ENCODE data around the gene NTS.
A peak's percentile ranks its signal among the peaks of the same experiment; 100 is the strongest.

NTS gene

DNA sequence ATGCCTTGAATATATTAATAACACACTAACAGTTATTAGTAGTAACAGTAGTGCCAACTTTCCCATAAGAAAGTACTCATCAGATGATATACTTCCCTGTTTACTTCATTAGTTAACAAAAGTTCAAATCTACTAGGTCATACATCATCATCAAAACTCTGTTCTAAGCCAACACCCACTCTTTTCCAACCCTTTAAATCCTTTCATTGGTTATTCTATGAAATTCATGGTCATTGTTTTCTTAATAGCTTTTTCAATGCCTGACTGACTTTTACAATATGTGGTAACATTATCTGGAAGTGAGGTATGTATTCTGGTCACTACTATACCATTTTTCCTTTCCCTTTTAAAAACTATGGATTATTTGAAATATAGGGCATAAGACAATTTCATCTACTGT lies 9.7 kb downstream of the NTS start:
- Histone ChIP-seq H3K36me3 (no peaks in the 10 kb centered on the region), H3K27me3 (peaks cover 9% of the 10 kb centered on the region), H3K4me1 (no peaks in the 10 kb centered on the region), H3K4me3 (ENCODE audit: low read depth, low read length) (no peak overlapping the region), H3K9me3 (no peaks in the 10 kb centered on the region)
- DNase-seq: no peak
- TF ChIP-seq, protein P1, sequence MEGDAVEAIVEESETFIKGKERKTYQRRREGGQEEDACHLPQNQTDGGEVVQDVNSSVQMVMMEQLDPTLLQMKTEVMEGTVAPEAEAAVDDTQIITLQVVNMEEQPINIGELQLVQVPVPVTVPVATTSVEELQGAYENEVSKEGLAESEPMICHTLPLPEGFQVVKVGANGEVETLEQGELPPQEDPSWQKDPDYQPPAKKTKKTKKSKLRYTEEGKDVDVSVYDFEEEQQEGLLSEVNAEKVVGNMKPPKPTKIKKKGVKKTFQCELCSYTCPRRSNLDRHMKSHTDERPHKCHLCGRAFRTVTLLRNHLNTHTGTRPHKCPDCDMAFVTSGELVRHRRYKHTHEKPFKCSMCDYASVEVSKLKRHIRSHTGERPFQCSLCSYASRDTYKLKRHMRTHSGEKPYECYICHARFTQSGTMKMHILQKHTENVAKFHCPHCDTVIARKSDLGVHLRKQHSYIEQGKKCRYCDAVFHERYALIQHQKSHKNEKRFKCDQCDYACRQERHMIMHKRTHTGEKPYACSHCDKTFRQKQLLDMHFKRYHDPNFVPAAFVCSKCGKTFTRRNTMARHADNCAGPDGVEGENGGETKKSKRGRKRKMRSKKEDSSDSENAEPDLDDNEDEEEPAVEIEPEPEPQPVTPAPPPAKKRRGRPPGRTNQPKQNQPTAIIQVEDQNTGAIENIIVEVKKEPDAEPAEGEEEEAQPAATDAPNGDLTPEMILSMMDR (IDR thresholded peaks at IDR 0.05; ENCODE audit: low read depth, low read length): no peak

DNA sequence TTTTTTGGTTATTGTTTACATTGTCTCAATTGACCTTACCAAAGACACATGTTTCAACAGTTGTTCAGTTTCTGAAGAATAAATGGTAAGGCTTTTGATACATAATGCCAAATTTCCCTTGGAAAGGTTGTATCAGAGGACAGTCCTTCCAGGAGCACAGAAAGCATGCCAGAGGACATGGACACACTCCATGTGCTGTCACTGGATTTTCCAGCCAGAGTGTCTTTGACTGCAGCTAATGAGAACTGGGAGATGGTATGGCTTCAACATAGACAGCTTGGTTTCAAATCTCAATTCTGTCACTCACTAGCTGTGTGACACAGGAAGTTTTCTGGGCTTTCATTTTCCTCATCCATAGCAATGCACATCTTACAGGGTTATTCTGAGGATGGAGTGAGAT lies 20.6 kb downstream of the NTS start:
- no peak overlapping the region for H3K4me3 ChIP-seq (ENCODE audit: low read depth, low read length)
- DNase-seq: no peak
- TF ChIP-seq, protein P1 (IDR thresholded peaks at IDR 0.05; ENCODE audit: low read depth, low read length): no peak
- H3K36me3 ChIP-seq: no peaks in the 10 kb centered on the region
- H3K9me3 ChIP-seq: no peaks in the 10 kb centered on the region
- H3K27me3 ChIP-seq: peaks cover 4% of the 10 kb centered on the region; the same call in 1 of the 2 replicates
- no peaks in the 10 kb centered on the region for H3K4me1 ChIP-seq

DNA sequence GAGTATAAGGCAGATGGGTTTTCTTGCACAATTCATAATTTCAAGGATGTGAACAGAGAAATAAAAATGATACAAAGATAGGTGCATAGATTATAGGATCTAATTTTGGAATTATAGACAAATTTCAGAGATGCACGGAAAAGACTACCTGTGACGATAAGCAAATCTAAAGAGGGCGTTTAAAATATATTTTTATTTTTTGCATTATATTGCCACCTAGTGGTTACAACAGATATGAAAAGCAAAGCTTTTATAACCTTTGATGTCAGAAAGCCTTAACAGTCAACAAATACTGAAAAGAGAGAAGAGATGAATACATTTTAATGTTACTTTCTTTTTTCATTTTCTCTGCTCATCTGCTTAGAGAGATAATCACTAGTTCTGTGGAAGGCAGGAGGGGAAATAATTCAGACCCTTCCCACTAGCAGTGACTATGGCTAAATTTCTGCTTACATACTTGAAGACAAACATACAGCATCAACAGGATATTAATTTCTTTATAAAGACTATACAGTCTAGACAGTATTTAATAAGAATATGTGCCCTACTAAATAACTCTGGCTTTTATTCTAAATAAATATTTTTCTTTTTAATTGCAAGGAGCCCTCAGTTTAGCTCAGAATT lies 46.3 kb downstream of the NTS start:
- Histone ChIP-seq H3K9me3 (no peaks in the 10 kb centered on the region), H3K4me3 (ENCODE audit: low read depth, low read length) (no peak overlapping the region), H3K36me3 (no peaks in the 10 kb centered on the region), H3K4me1 (peaks cover 7% of the 10 kb centered on the region), H3K27me3 (no peaks in the 10 kb centered on the region)
- DNase-seq: no peak
- TF ChIP-seq, protein P1 (IDR thresholded peaks at IDR 0.05; ENCODE audit: low read depth, low read length): peak; percentile 53; the same call in 1 of the 2 replicates

DNA sequence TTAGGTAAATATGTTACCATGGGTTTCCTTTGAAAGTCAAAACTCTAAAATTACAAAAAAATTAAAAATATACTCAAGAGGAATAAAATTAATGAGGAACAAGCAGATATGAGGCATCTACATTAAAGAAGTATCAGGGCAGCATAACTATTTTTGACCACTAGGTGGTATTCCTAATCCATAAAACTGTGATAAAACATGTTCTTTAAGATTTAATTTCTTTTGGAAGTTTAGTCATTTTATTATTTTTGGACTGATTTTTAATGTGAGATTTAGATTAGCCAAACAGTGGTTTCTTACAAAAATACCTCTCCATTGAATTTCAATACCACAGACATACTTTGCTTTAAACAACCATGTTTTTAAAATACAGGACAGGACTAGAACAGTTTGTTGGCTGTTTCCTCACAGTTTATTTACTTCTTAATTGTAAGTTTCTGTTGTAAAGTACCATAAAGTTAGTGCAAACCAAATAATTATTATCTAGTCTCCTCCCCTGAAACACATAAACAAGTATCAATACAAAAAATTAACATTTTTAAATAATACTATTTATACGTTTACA lies 49.8 kb downstream of the NTS start:
- DNase-seq: no peak
- Histone ChIP-seq H3K4me3 (ENCODE audit: low read depth, low read length) (no peak overlapping the region), H3K36me3 (no peaks in the 10 kb centered on the region), H3K27me3 (no peaks in the 10 kb centered on the region), H3K4me1 (peaks cover 8% of the 10 kb centered on the region), H3K9me3 (no peaks in the 10 kb centered on the region)
- TF ChIP-seq, protein P1 (IDR thresholded peaks at IDR 0.05; ENCODE audit: low read depth, low read length): peak; percentile 54; the same call in 1 of the 2 replicates

DNA sequence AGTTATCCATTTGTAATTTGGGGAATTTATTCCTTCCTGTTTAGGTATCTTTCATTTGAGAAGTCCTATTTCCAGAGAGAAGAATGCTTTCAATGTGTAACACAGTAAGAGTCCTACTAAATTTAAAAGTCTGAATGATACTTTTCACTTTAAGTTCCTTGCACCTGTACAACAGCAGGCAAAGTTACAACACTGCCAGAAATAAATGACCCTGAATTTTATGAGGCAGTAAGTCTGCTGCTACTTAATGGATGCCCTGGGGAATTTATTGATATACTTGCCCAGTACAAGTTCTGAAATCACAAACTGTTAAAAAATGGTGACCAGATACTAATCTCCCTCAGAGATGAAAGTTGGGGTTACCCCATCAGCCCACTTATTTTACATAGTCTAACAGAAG lies 53.1 kb downstream of the NTS start:
- TF ChIP-seq, protein P1 (IDR thresholded peaks at IDR 0.05; ENCODE audit: low read depth, low read length): no peak
- peaks cover 8% of the 10 kb centered on the region for H3K4me1 ChIP-seq
- H3K9me3 ChIP-seq: no peaks in the 10 kb centered on the region
- H3K36me3 ChIP-seq: no peaks in the 10 kb centered on the region
- DNase-seq: no peak
- H3K27me3 ChIP-seq: no peaks in the 10 kb centered on the region
- H3K4me3 ChIP-seq (ENCODE audit: low read depth, low read length): no peak overlapping the region
